GM20000 (cell line): ENCODE measurements around the gene CSMD2.

ENCODE experiments used
- DNase-seq: peaks from one replicate; pipeline ENCODE4 v3.0.0; 2012; ENCODE audit warnings: low spot score
- CTCF ChIP-seq: IDR thresholded peaks from 2 replicates; pipeline ENCODE4 v1.5.1; 2012; ENCODE audit warnings: mild to moderate bottlenecking, control low read depth; ENCODE audit errors: extremely low read depth, missing control alignments

The CSMD2 gene

DNA sequence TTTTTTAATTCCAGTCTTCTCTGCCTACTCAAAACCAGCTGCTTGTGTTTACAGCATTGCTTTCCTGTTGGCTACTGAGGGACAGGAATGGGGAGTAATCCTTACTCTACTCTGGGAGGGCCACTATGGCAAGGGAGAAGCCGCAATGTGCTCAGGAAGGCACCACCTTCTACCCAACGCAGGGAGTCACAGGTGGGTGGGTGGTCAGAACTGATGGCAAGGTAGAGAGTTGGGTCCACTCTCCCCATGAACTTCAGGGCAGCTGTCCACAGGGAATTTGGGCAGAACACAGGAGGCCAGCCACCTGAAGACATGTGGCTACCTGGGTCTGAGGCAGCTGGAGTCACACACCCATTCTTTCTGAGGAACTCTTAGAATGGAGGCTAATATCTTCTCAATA, 341.6 kb downstream of the CSMD2 start:
- no peak for DNase-seq

DNA sequence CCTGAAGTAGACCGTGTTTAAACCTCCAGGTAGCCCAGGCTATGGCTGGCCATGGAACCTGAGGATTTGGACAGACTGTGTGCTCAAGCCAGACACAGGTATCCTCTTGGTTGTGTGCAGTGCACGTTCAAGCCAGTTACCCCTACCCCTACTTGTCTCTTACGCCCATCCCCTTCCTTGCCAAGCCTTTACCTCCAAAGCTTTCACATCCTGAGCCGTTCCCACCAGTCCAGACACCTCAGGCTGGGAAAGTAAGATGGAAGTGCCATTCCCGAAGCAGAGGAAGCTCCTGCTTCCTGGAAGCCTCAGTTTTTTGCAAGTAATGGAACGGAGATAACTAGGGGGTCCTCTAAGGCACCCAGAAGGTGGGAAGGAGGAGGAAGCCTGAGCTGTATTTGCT, 342.6 kb downstream of the CSMD2 start:
- TF ChIP-seq CTCF: no peak
- DNase-seq: no peak

More for the DNA sequence above, 341.6 kb downstream of the CSMD2 start:
- TF ChIP-seq CTCF: no peak

GRCh38 chr1:33821291-33821690, 343.7 kb downstream of the CSMD2 start:
- no peak for DNase-seq
- no peak for TF ChIP-seq CTCF

GRCh38 chr1:33820804-33821203, 344.2 kb downstream of the CSMD2 start:
- no peak for DNase-seq
- no peak for TF ChIP-seq CTCF

GRCh38 chr1:33819913-33820311, 345.1 kb downstream of the CSMD2 start:
- DNase-seq: no peak
- no peak for TF ChIP-seq CTCF

DNA sequence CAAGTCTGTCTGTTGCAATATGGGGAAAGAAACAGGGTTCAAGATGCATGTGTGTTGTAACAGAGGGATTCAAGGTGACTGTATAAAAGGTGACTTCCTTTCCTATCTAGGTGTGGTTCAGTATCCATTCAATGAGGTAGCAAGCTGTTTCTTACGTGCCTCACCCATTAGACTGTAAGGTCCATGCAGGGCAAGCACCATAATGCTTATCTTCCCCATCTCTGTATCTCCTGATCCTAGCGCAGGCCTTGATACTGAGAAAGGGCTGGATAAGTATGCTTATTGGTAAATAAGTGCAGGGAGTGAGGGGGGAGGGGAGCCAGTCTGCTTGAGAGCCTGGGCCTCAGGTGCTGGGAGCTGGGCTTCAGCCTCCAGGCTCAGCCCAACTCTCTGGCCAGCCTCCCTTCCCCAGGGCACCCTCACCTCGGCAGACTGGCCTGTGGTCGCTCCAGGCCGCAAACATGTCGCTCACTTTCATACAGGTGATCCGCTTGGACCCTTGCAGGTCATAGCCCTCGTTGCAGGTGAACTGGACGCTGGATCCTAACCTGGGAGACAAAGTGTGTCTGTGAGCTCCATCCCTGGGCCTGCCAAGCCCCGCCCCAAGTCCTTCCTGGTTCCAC, 345.6 kb downstream of the CSMD2 start:
- no peak for TF ChIP-seq CTCF
- DNase-seq: no peak

DNA sequence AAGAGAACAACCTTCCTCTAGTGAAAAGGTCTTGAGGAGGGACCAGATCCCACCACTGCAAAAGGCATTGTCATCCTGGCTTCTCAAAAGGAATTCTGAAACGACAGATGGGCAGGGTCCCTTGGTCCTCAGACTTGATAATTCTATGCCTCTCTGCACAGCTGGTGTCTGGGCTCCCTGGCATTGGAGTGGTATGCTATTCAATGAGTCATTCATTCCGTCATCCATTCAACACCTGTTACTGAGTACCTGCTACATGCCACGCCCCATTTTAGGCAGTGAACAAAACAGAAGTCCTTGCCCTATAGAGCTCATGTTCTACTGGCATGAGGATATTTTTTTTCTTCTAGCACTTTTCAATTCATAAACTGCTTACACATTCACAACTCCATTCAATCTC, 347.0 kb downstream of the CSMD2 start:
- no peak for DNase-seq
- no peak for TF ChIP-seq CTCF
